Liver (tissue), 9 donors: Measurements from ENCODE around the gene KRTAP4-9. TPM values are rescaled to one million over a fixed set of nuclear protein-coding genes. Genes with fewer than 3 reads are reported as not detected.

Experiments used
- DNase-seq: peaks from one replicate; pipeline ENCODE4 v3.0.0-alpha.2; 2017; ENCODE audit warnings: low spot score
- H3K27ac ChIP-seq, 2 donors: one replicate each; pipeline ENCODE4 v1.7.0; 2013; ENCODE audit warnings: inconsistent platforms in 2 of 2, low read length in 2 of 2, control low read depth in 1 of 2, low read depth in 1 of 2, mild to moderate bottlenecking in 1 of 2
- H3K27me3 ChIP-seq, 4 donors: one replicate each; pipeline versions ENCODE4 v1.6.1 to v1.7.0; 2013; ENCODE audit warnings: low read length in 3 of 4, inconsistent platforms in 1 of 4, mild to moderate bottlenecking in 1 of 4, moderate library complexity in 1 of 4; ENCODE audit not compliant: control insufficient read depth in 4 of 4, insufficient read depth in 4 of 4
- H3K36me3 ChIP-seq, 4 donors: one replicate each; pipeline versions ENCODE4 v1.6.1 to v1.7.0; 2013; ENCODE audit warnings: low read length in 3 of 4, mild to moderate bottlenecking in 3 of 4, low read depth in 1 of 4, moderate library complexity in 1 of 4; ENCODE audit not compliant: control insufficient read depth in 4 of 4, insufficient read depth in 3 of 4
- H3K4me1 ChIP-seq, 4 donors: one replicate each; pipeline versions ENCODE4 v1.6.1 to v1.7.0; 2013; ENCODE audit warnings: low read length in 3 of 4, mild to moderate bottlenecking in 3 of 4, moderate library complexity in 1 of 4; ENCODE audit not compliant: control insufficient read depth in 4 of 4, insufficient read depth in 4 of 4
- H3K4me3 ChIP-seq, 3 donors: one replicate each; pipeline versions ENCODE4 v1.6.1 to v1.7.0; 2013; ENCODE audit warnings: low read length in 3 of 3, control low read depth in 1 of 3, low read depth in 1 of 3, mild to moderate bottlenecking in 1 of 3
- H3K9ac ChIP-seq, 2 donors: one replicate each; pipeline ENCODE4 v1.7.0; 2013; ENCODE audit warnings: low read length in 2 of 2, mild to moderate bottlenecking in 2 of 2, moderate library complexity in 2 of 2, control low read depth in 1 of 2, low read depth in 1 of 2
- H3K9me3 ChIP-seq, 4 donors: one replicate each; pipeline versions ENCODE4 v1.6.1 to v1.7.0; 2013; ENCODE audit warnings: low read length in 3 of 4; ENCODE audit not compliant: control insufficient read depth in 4 of 4
- ATF3 ChIP-seq: IDR thresholded peaks from 2 replicates; pipeline ENCODE4 v1.6.1; 2016; ENCODE audit warnings: antibody characterized with exemption
- CTCF ChIP-seq: fragments of 150-350 bp; IDR thresholded peaks from 2 replicates; pipeline ENCODE4 v1.5.1; 2017; ENCODE audit warnings: improper control_type of control experiment, low read depth, low read length; ENCODE audit not compliant: missing input control
- EGR1 ChIP-seq, 2 donors: IDR thresholded peaks; 2 replicates each; pipeline ENCODE4 v1.6.1; 2016 to 2018; ENCODE audit warnings: antibody characterized with exemption in 2 of 2, low read depth in 2 of 2
- FOXA1 ChIP-seq: IDR thresholded peaks from 2 replicates; pipeline ENCODE4 v1.6.1; 2016; ENCODE audit warnings: antibody characterized with exemption
- FOXA2 ChIP-seq: IDR thresholded peaks from 2 replicates; pipeline ENCODE4 v1.6.1; 2016; ENCODE audit warnings: antibody characterized with exemption
- GABPA ChIP-seq, 2 donors: IDR thresholded peaks in 1 of 2; conservative IDR thresholded peaks in 1 of 2; 2 replicates each; pipeline ENCODE4 v1.6.1; 2016; ENCODE audit warnings: antibody characterized with exemption in 2 of 2, mild to moderate bottlenecking in 1 of 2, moderate library complexity in 1 of 2
- HNF4A ChIP-seq, 2 donors: conservative IDR thresholded peaks; 2 replicates each; pipeline ENCODE4 v1.6.1; 2016; ENCODE audit warnings: antibody characterized with exemption in 2 of 2, mild to moderate bottlenecking in 2 of 2
- HNF4G ChIP-seq: IDR thresholded peaks from 2 replicates; pipeline ENCODE4 v1.6.1; 2016; ENCODE audit warnings: antibody characterized with exemption
- JUND ChIP-seq, 2 donors: IDR thresholded peaks; 2 replicates each; pipeline ENCODE4 v1.6.1; 2016; ENCODE audit warnings: antibody characterized with exemption in 2 of 2
- NR2F2 ChIP-seq: IDR thresholded peaks from 2 replicates; pipeline ENCODE4 v1.6.1; 2016; ENCODE audit warnings: antibody characterized with exemption
- RAD21 ChIP-seq, 2 donors: IDR thresholded peaks; 2 replicates each; pipeline ENCODE4 v1.6.1; 2016; ENCODE audit warnings: antibody characterized with exemption in 2 of 2, mild to moderate bottlenecking in 2 of 2
- RXRA ChIP-seq, 2 donors: IDR thresholded peaks; 2 replicates each; pipeline ENCODE4 v1.6.1; 2017 to 2018; ENCODE audit warnings: antibody characterized with exemption in 2 of 2, mild to moderate bottlenecking in 1 of 2
- SP1 ChIP-seq: IDR thresholded peaks from 2 replicates; pipeline ENCODE4 v1.6.1; 2018; ENCODE audit warnings: antibody characterized with exemption, mild to moderate bottlenecking
- TAF1 ChIP-seq: conservative IDR thresholded peaks from 2 replicates; pipeline ENCODE4 v1.6.1; 2016; ENCODE audit warnings: antibody characterized with exemption, mild to moderate bottlenecking
- YY1 ChIP-seq: IDR thresholded peaks from 2 replicates; pipeline ENCODE4 v1.6.1; 2016; ENCODE audit warnings: antibody characterized with exemption, mild to moderate bottlenecking
- WGBS: extraction: QIAGEN DNeasy Blood & Tissue Kit; methylation state at CpG from one replicate; pipeline ENCODE4 v1.1.7; 2013; 5-methylcytosine and 5-hydroxymethylcytosine counted together
- polyA plus RNA-seq, 2 donors: library from polyadenylated mRNA; stranded (reverse) in 1 of 2; unstranded in 1 of 2; fragments of 200-250 nt in 1 of 2; fragments of >200 nt in 1 of 2; fragmentation: Nextera tagmentation in 1 of 2; extraction: Ambion mirVana in 1 of 2; gene quantifications; one replicate each; pipeline versions ENCODE4 v1.2.1 to v1.2.3, GENCODE V29; 2013 to 2015
- total RNA-seq, 2 donors: library from RNA; depleted of rRNA; stranded (reverse); fragments of >200 nt; gene quantifications; one replicate each; pipeline ENCODE4 v1.2.3, GENCODE V29; 2014
- TF ChIP-seq, protein P1 (sequence below): IDR thresholded peaks from 2 replicates; pipeline ENCODE4 v1.6.1; 2016; ENCODE audit warnings: antibody characterized with exemption
- TF ChIP-seq, protein P2 (sequence below): IDR thresholded peaks from 2 replicates; pipeline ENCODE4 v1.6.1; 2016; ENCODE audit warnings: antibody characterized with exemption
- TF ChIP-seq, protein P3 (sequence below): IDR thresholded peaks from 2 replicates; pipeline ENCODE4 v1.6.1; 2016; ENCODE audit warnings: antibody characterized with exemption, mild to moderate bottlenecking
- donor health status: healthy.
- donor health status: healthy.
- donor health status: healthy.
- donor health status: healthy.
- donor health status: healthy.

The KRTAP4-9 gene
- total and polyA plus RNA-seq, 4 donors, result not detected

DNA sequence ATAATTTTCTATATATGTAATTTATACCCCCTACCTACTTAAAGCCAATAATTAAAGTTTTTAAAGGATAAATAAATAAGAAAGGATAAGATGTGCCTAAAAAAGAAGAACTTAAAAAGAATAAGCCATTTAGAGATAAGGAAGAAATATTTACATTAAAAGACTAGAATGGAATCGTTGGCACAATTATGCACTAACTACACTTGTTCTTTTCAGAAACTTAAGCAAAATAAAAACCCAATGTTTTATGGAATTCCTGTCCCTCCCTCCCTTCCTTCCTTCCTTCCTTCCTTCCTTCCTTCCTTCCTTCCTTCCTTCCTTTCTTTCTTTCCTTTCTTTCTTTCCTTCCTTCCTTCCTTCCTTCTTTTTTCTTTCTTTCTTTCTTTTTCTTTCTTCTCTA is 39.7 kb downstream of the KRTAP4-9 start:
- TF ChIP-seq, protein P1, sequence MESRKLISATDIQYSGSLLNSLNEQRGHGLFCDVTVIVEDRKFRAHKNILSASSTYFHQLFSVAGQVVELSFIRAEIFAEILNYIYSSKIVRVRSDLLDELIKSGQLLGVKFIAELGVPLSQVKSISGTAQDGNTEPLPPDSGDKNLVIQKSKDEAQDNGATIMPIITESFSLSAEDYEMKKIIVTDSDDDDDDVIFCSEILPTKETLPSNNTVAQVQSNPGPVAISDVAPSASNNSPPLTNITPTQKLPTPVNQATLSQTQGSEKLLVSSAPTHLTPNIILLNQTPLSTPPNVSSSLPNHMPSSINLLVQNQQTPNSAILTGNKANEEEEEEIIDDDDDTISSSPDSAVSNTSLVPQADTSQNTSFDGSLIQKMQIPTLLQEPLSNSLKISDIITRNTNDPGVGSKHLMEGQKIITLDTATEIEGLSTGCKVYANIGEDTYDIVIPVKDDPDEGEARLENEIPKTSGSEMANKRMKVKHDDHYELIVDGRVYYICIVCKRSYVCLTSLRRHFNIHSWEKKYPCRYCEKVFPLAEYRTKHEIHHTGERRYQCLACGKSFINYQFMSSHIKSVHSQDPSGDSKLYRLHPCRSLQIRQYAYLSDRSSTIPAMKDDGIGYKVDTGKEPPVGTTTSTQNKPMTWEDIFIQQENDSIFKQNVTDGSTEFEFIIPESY, result no peak
- TF ChIP-seq ATF3 (no peak), YY1 (no peak), HNF4A (conservative IDR thresholded peaks at IDR 0.05) (no peak), JUND (IDR thresholded peaks at IDR 0.05) (no peak), RAD21 (IDR thresholded peaks at IDR 0.05) (no peak), TAF1 (no peak), SP1 (no peak), FOXA2 (no peak), FOXA1 (no peak), GABPA (IDR thresholded peaks at IDR 0.05 in 1 of 2, conservative IDR thresholded peaks at IDR 0.05 in 1 of 2) (no peak), NR2F2 (no peak), EGR1 (IDR thresholded peaks at IDR 0.05; ENCODE audit: low read depth in 2 of 2) (no peak), HNF4G (no peak), CTCF (no peak), RXRA (IDR thresholded peaks at IDR 0.05) (no peak)
- TF ChIP-seq, protein P2, sequence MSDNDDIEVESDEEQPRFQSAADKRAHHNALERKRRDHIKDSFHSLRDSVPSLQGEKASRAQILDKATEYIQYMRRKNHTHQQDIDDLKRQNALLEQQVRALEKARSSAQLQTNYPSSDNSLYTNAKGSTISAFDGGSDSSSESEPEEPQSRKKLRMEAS, result no peak
- TF ChIP-seq, protein P3, sequence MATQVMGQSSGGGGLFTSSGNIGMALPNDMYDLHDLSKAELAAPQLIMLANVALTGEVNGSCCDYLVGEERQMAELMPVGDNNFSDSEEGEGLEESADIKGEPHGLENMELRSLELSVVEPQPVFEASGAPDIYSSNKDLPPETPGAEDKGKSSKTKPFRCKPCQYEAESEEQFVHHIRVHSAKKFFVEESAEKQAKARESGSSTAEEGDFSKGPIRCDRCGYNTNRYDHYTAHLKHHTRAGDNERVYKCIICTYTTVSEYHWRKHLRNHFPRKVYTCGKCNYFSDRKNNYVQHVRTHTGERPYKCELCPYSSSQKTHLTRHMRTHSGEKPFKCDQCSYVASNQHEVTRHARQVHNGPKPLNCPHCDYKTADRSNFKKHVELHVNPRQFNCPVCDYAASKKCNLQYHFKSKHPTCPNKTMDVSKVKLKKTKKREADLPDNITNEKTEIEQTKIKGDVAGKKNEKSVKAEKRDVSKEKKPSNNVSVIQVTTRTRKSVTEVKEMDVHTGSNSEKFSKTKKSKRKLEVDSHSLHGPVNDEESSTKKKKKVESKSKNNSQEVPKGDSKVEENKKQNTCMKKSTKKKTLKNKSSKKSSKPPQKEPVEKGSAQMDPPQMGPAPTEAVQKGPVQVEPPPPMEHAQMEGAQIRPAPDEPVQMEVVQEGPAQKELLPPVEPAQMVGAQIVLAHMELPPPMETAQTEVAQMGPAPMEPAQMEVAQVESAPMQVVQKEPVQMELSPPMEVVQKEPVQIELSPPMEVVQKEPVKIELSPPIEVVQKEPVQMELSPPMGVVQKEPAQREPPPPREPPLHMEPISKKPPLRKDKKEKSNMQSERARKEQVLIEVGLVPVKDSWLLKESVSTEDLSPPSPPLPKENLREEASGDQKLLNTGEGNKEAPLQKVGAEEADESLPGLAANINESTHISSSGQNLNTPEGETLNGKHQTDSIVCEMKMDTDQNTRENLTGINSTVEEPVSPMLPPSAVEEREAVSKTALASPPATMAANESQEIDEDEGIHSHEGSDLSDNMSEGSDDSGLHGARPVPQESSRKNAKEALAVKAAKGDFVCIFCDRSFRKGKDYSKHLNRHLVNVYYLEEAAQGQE, result no peak
- 84% methylated on average over 1 of the region's 1 CpG for WGBS

More for the DNA sequence above, 39.7 kb downstream of the KRTAP4-9 start:
- Histone ChIP-seq H3K27ac (no peak overlapping the region), H3K36me3 (no peaks in the 10 kb centered on the region), H3K9me3 (peaks cover 5 to 27% (median 9%) of the 10 kb centered on the region in 4 donors), H3K4me3 (no peak overlapping the region), H3K9ac (no peak overlapping the region), H3K4me1 (no peaks in the 10 kb centered on the region), H3K27me3 (peaks cover 0 to 3% (median 0%) of the 10 kb centered on the region in 4 donors)
- no peak for DNase-seq
